DND-41 (cell line): ENCODE data around the gene RFESD.

Experiments
- CTCF ChIP-seq: IDR thresholded peaks from 2 replicates; pipeline ENCODE4 v1.5.1; 2012; ENCODE audit warnings: borderline replicate concordance, low read length, moderate library complexity, mild to moderate bottlenecking; ENCODE audit not compliant: poor library complexity, severe bottlenecking; ENCODE audit errors: extremely low read depth
- EZH2 ChIP-seq: IDR thresholded peaks from 3 replicates; pipeline ENCODE4 v1.6.1; 2012; ENCODE audit warnings: borderline replicate concordance, low read depth, mild to moderate bottlenecking, moderate library complexity, low read length, inconsistent platforms; ENCODE audit not compliant: severe bottlenecking

GRCh38 chr5:95654196-95654595, 7.6 kb downstream of the RFESD start:
- no peak for TF ChIP-seq CTCF
- no peak for TF ChIP-seq EZH2
